GM12878 (cell line): Measurements from ENCODE around the gene NARF. TPM values are rescaled to one million over a fixed set of nuclear protein-coding genes. Genes with fewer than 3 reads are reported as not detected.

ENCODE experiments used
- ATAC-seq: fragments of 200-7000 bp; cut with Tn5 transposase; 3 replicates; pipeline ENCODE4 v1.9.1; 2020; ENCODE audit warnings: mild to moderate bottlenecking, moderate library complexity
- BruUV-seq: library from RNA; stranded (reverse); fragments of 400-500 nt; replicated peaks from 2 replicates; lab custom pipeline; 2021; lab: Mats Ljungman, UMichigan
- CTCF ChIA-PET: fragments of 300-600 bp; sonication (Branson Sonifier 250); formaldehyde crosslinking; extraction: SDS; loops from one replicate; lab custom pipeline; 2021; ENCODE audit warnings: inconsistent platforms; lab: Yijun Ruan, JAX
- POLR2A ChIA-PET: fragments of 350-600 bp; formaldehyde crosslinking; extraction: SDS; loops from one replicate; lab custom pipeline; 2021; ENCODE audit warnings: inconsistent platforms; lab: Charles Lee
- RAD21 ChIA-PET: fragments of 300-600 bp; sonication (Branson Sonifier 250); formaldehyde crosslinking; loops from one replicate; lab custom pipeline; 2023; ENCODE audit warnings: antibody characterized with exemption; ENCODE audit not compliant: unreplicated experiment; lab: Charles Lee
- SMC1A ChIA-PET: fragments of 300-600 bp; sonication (Branson Sonifier 250); formaldehyde crosslinking; loops from one replicate; lab custom pipeline; 2023; ENCODE audit not compliant: unreplicated experiment, uncharacterized antibody; lab: Charles Lee
- DNase-seq: peaks from one replicate; pipeline ENCODE4 v3.0.0-alpha.2; 2011; ENCODE audit warnings: low read depth, low spot score
- FAIRE-seq: peaks from 3 replicates; lab custom pipeline; 2011; peaks lifted over from hg19 to GRCh38; lab: Jason Lieb, UNC
- H2AFZ ChIP-seq: 2 replicates; pipeline ENCODE4 v1.6.0; 2011; ENCODE audit warnings: low read depth, low read length, control low read depth; ENCODE audit not compliant: control insufficient read depth
- H3K27ac ChIP-seq: 2 replicates; pipeline ENCODE4 v1.5.1; 2011; ENCODE audit warnings: control low read depth; ENCODE audit not compliant: control insufficient read depth, insufficient read depth
- H3K27me3 ChIP-seq, 2 experiments: replicated peaks in 1 of 2; 2 replicates each; pipeline versions ENCODE4 v1.6.0 to v1.6.1; 2011; ENCODE audit warnings: low read length in 1 of 2; ENCODE audit not compliant: control insufficient read depth in 2 of 2, insufficient read depth in 2 of 2
- H3K36me3 ChIP-seq, 2 experiments: 2 replicates each; pipeline ENCODE4 v1.5.1; 2011; ENCODE audit warnings: low read length in 1 of 2; ENCODE audit not compliant: control insufficient read depth in 2 of 2, insufficient read depth in 2 of 2
- H3K4me1 ChIP-seq: 2 replicates; pipeline ENCODE4 v1.6.1; 2011; ENCODE audit warnings: mild to moderate bottlenecking, low read length, moderate library complexity, mixed read lengths; ENCODE audit not compliant: control insufficient read depth, insufficient read depth
- H3K4me2 ChIP-seq: 2 replicates; pipeline ENCODE4 v1.6.0; 2011; ENCODE audit warnings: control low read depth; ENCODE audit not compliant: control insufficient read depth, insufficient read depth
- H3K4me3 ChIP-seq: fragments of 200-600 bp; sonication (generic); 2 replicates; pipeline ENCODE4 v1.5.1; 2016
- H3K79me2 ChIP-seq: 2 replicates; pipeline ENCODE4 v1.6.0; 2011; ENCODE audit warnings: low read length; ENCODE audit not compliant: control insufficient read depth, insufficient read depth
- H3K9ac ChIP-seq: 2 replicates; pipeline ENCODE4 v1.8.0; 2011; ENCODE audit warnings: low read length, control low read depth, mixed read lengths; ENCODE audit not compliant: control insufficient read depth, insufficient read depth
- H3K9me3 ChIP-seq: replicated peaks from 3 replicates; pipeline ENCODE4 v1.5.1; 2011; ENCODE audit warnings: mild to moderate bottlenecking, low read length; ENCODE audit not compliant: control insufficient read depth, insufficient read depth
- H4K20me1 ChIP-seq: 2 replicates; pipeline ENCODE4 v1.6.0; 2011; ENCODE audit not compliant: control insufficient read depth, insufficient read depth
- CBX3 ChIP-seq: fragments of 200-600 bp; sonication (generic); IDR thresholded peaks from 2 replicates; pipeline ENCODE4 v1.6.1; 2016; ENCODE audit warnings: low read depth, borderline replicate concordance
- CHD4 ChIP-seq: fragments of 200-600 bp; sonication (generic); IDR thresholded peaks from 2 replicates; pipeline ENCODE4 v1.6.1; 2016; ENCODE audit warnings: mild to moderate bottlenecking
- EED ChIP-seq: sonication (generic); IDR thresholded peaks from 2 replicates; pipeline ENCODE4 v1.6.1; 2016; ENCODE audit warnings: antibody characterized with exemption, low read depth
- IKZF1 ChIP-seq: fragments of 450-650 bp; conservative IDR thresholded peaks from 2 replicates; pipeline ENCODE4 v1.6.1; 2017; ENCODE audit warnings: antibody characterized with exemption, mild to moderate bottlenecking
- LARP7 ChIP-seq: fragments of 450-650 bp; IDR thresholded peaks from 2 replicates; pipeline ENCODE4 v1.6.1; 2017; ENCODE audit warnings: mild to moderate bottlenecking
- POLR2AphosphoS5 ChIP-seq: IDR thresholded peaks from 2 replicates; pipeline ENCODE4 v1.6.1; 2011; ENCODE audit warnings: mild to moderate bottlenecking, low read length, inconsistent platforms
- RB1 ChIP-seq: fragments of 450-650 bp; formaldehyde crosslinking; IDR thresholded peaks from 2 replicates; pipeline ENCODE4 v1.6.1; 2017; ENCODE audit warnings: mild to moderate bottlenecking, borderline replicate concordance
- WGBS: methylation state at CpG from one replicate; pipeline ENCODE4 v1.1.6; 2016; ENCODE audit warnings: low lambda C conversion rate; ENCODE audit not compliant: insufficient replicate concordance, insufficient coverage; ENCODE audit errors: missing lambda C conversion rate; 5-methylcytosine and 5-hydroxymethylcytosine counted together
- in situ Hi-C: fragments of 300-500 bp; cut with MboI; formaldehyde crosslinking; loops from 9 replicates; pipeline ENCODE4 v1.14.3; 2018; ENCODE audit warnings: mixed read lengths
- intact Hi-C: fragments of 100-400 bp; cut with micrococcal nuclease; formaldehyde crosslinking; loops from one replicate; pipeline ENCODE4 v1.14.2; 2022; ENCODE audit not compliant: unreplicated experiment
- polyA plus RNA-seq, 11 experiments: library from polyadenylated mRNA; depleted of rRNA in 4 of 11; unstranded in 6 of 11; stranded (reverse) in 5 of 11; fragments of >200 nt; fragmentation: Nextera tagmentation in 4 of 11; fragmentation: Illumina TruSeq in 1 of 11; extraction: Ambion mirVana in 4 of 11; extraction: Trizol in 1 of 11; gene quantifications; 1 replicate in 1 of 11; 2 replicates in 10 of 11; pipeline versions ENCODE4 v1.2.1 to v1.2.3, GENCODE V29; 2011 to 2016; ENCODE audit warnings: inconsistent platforms in 2 of 11, missing spikeins in 2 of 11, low read depth in 1 of 11
- total RNA-seq, 4 experiments: library from RNA; depleted of rRNA in 3 of 4; stranded (reverse); fragments of >200 nt in 3 of 4; fragmentation: Illumina TruSeq in 1 of 4; extraction: Trizol in 1 of 4; gene quantifications; 2 replicates each; pipeline versions ENCODE4 v1.2.1 to v1.2.3, GENCODE V29; 2013 to 2021
- TF ChIP-seq, protein P1 (sequence below): fragments of 150-350 bp; IDR thresholded peaks from 2 replicates; pipeline ENCODE4 v1.6.1; 2016; ENCODE audit warnings: low read depth, low read length
- TF ChIP-seq, protein P2 (sequence below): IDR thresholded peaks from 2 replicates; pipeline ENCODE4 v1.6.1; 2011; ENCODE audit warnings: borderline replicate concordance, low read depth, mild to moderate bottlenecking, moderate library complexity, low read length; ENCODE audit not compliant: insufficient read depth, poor library complexity, severe bottlenecking
- TF ChIP-seq, protein P3 (sequence below): IDR thresholded peaks from 2 replicates; pipeline ENCODE4 v1.6.1; 2012; ENCODE audit warnings: low read length, inconsistent platforms

NARF gene
- total and polyA plus RNA-seq, 10 of the 15 experiments (the other 5 are each of a cell fraction or from before 2014, with no cell fraction given), result 16.7 to 126 (median 47.5) TPM

DNA sequence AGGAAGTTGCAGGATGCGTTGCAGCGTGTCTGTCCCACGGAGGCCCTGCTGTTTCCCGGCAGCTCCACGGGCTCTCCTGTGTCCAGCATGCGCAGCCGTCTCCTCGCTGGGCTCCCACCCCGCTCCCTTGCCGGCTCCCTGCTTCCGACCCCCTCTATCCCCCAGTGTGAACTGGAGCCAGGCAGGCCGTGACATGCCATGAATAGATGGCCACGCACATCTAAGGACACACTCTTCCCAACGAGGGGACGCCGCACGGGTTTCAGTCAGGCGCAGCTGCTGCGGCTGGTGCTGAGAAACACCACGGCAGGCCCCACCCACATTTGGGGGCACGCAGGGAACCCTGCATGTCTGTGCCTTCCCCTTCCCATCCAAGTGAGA lies 49.6 kb upstream of the NARF start:
- FAIRE-seq (no peak), ATAC-seq (no peak), DNase-seq (no peak)
- intact Hi-C loops, result no loop called here
- TF ChIP-seq IKZF1 (no peak), POLR2AphosphoS5 (no peak), CBX3 (no peak), EED (no peak), RB1 (no peak), CHD4 (no peak), LARP7 (no peak)
- TF ChIP-seq, protein P1, sequence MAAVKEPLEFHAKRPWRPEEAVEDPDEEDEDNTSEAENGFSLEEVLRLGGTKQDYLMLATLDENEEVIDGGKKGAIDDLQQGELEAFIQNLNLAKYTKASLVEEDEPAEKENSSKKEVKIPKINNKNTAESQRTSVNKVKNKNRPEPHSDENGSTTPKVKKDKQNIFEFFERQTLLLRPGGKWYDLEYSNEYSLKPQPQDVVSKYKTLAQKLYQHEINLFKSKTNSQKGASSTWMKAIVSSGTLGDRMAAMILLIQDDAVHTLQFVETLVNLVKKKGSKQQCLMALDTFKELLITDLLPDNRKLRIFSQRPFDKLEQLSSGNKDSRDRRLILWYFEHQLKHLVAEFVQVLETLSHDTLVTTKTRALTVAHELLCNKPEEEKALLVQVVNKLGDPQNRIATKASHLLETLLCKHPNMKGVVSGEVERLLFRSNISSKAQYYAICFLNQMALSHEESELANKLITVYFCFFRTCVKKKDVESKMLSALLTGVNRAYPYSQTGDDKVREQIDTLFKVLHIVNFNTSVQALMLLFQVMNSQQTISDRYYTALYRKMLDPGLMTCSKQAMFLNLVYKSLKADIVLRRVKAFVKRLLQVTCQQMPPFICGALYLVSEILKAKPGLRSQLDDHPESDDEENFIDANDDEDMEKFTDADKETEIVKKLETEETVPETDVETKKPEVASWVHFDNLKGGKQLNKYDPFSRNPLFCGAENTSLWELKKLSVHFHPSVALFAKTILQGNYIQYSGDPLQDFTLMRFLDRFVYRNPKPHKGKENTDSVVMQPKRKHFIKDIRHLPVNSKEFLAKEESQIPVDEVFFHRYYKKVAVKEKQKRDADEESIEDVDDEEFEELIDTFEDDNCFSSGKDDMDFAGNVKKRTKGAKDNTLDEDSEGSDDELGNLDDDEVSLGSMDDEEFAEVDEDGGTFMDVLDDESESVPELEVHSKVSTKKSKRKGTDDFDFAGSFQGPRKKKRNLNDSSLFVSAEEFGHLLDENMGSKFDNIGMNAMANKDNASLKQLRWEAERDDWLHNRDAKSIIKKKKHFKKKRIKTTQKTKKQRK, result no peak
- TF ChIP-seq, protein P2, sequence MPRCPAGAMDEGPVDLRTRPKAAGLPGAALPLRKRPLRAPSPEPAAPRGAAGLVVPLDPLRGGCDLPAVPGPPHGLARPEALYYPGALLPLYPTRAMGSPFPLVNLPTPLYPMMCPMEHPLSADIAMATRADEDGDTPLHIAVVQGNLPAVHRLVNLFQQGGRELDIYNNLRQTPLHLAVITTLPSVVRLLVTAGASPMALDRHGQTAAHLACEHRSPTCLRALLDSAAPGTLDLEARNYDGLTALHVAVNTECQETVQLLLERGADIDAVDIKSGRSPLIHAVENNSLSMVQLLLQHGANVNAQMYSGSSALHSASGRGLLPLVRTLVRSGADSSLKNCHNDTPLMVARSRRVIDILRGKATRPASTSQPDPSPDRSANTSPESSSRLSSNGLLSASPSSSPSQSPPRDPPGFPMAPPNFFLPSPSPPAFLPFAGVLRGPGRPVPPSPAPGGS, result no peak
- TF ChIP-seq, protein P3, sequence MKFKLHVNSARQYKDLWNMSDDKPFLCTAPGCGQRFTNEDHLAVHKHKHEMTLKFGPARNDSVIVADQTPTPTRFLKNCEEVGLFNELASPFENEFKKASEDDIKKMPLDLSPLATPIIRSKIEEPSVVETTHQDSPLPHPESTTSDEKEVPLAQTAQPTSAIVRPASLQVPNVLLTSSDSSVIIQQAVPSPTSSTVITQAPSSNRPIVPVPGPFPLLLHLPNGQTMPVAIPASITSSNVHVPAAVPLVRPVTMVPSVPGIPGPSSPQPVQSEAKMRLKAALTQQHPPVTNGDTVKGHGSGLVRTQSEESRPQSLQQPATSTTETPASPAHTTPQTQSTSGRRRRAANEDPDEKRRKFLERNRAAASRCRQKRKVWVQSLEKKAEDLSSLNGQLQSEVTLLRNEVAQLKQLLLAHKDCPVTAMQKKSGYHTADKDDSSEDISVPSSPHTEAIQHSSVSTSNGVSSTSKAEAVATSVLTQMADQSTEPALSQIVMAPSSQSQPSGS, result no peak
- H3K27ac ChIP-seq, result no peak overlapping the region
- no peak overlapping the region for H3K4me3 ChIP-seq
- peaks cover 0 to 6% of the 10 kb centered on the region in 2 experiments; a peak in 2 of 4 replicates for H3K36me3 ChIP-seq
- no peak overlapping the region for H2AFZ ChIP-seq
- ChIA-PET POLR2A (no interaction called here), SMC1A (no interaction called here), CTCF (interaction anchor here (0.8 to 2.3 kb wide), 2 partner anchors 59 to 128 kb away, joined by 3 to 15 read pairs; no protein-coding TSS in a partner anchor), RAD21 (no interaction called here)
- no peak overlapping the region for H3K9ac ChIP-seq
- H3K4me2 ChIP-seq, result no peak overlapping the region
- in situ Hi-C loops, result loop anchor here (5.0 kb wide), 1 partner anchor 57 kb away; no protein-coding TSS in a partner anchor
- H3K9me3 ChIP-seq, result no peaks in the 10 kb centered on the region
- no peaks in the 10 kb centered on the region for H4K20me1 ChIP-seq
- no peaks in the 10 kb centered on the region for H3K4me1 ChIP-seq
- no TSS peak for BruUV-seq
- 92% methylated on average over 21 of the region's 21 CpGs for WGBS
- no peaks in the 10 kb centered on the region for H3K79me2 ChIP-seq
- no peaks in the 10 kb centered on the region for H3K27me3 ChIP-seq
